ENCODE measurements around the gene YEATS2. TPM values are rescaled to one million over a fixed set of nuclear protein-coding genes. Genes with fewer than 3 reads are reported as not detected.

YEATS2 gene
- polyA plus RNA-seq, 3 donors, result 4.2 to 33.0 (median 5.0) TPM

- peaks cover 33 to 49% of the 10 kb centered on the region in 2 donors for H3K36me3 Mint-ChIP-seq
- WGBS (ENCODE audit: insufficient coverage), result 97% methylated on average over 13 of the region's 14 CpGs
- H3K27me3 Mint-ChIP-seq (ENCODE audit: low read depth in 3 of 3), result peaks cover 0 to 5% (median 2%) of the 10 kb centered on the region in 3 donors
Observed at GRCh38 chr3:183818041-183818620, 120.5 kb downstream of the YEATS2 start.

More at GRCh38 chr3:183818041-183818620, 120.5 kb downstream of the YEATS2 start:
- Histone ChIP-seq H4K20me1 (ENCODE audit: insufficient read depth, low read length) (no peaks in the 10 kb centered on the region), H3K79me2 (ENCODE audit: insufficient read depth, low read length) (no peaks in the 10 kb centered on the region), H3K9me3 (replicated peaks in 1 of 2; ENCODE audit: control insufficient read depth in 1 of 2, insufficient read depth in 1 of 2, low read length in 2 of 2) (no peaks in the 10 kb centered on the region), H2AFZ (ENCODE audit: insufficient read depth, low read depth, low read length, poor library complexity, severe bottlenecking) (no peak overlapping the region), H3K4me3 (replicated peaks in 1 of 3; ENCODE audit: low read depth in 2 of 3, low read length in 3 of 3) (no peak overlapping the region), H3K27ac (ENCODE audit: low read depth in 1 of 2, low read length in 2 of 2) (no peak overlapping the region), H3K36me3 (replicated peaks in 1 of 2; ENCODE audit: control insufficient read depth in 1 of 2, insufficient read depth in 2 of 2, low read length in 2 of 2) (peaks cover 10 to 25% of the 10 kb centered on the region in 2 donors), H3K9ac (ENCODE audit: insufficient read depth, low read length, poor library complexity, severe bottlenecking) (no peak overlapping the region), H3K4me1 (ENCODE audit: control insufficient read depth in 1 of 2, insufficient read depth in 2 of 2, low read length in 2 of 2) (no peaks in the 10 kb centered on the region), H3K27me3 (ENCODE audit: control insufficient read depth in 2 of 2, insufficient read depth in 2 of 2, low read length in 2 of 2) (no peaks in the 10 kb centered on the region), H3K4me2 (replicated peaks; ENCODE audit: extremely low read depth, low read length, poor library complexity, severe bottlenecking) (no peak overlapping the region)
- no peak for DNase-seq
- H3K4me3 Mint-ChIP-seq, result no peak overlapping the region
- intact Hi-C loops (cut with micrococcal nuclease), result no loop called here
- peaks cover 0 to 2% (median 0%) of the 10 kb centered on the region in 7 donors for H3K9me3 Mint-ChIP-seq
- no peak for TF ChIP-seq CTCF (IDR thresholded peaks at IDR 0.05)
- no peak overlapping the region for H3K27ac Mint-ChIP-seq
- no peaks in the 10 kb centered on the region for H3K4me1 Mint-ChIP-seq
